Measurements from ENCODE around the gene RXFP1.

The RXFP1 gene

DNA sequence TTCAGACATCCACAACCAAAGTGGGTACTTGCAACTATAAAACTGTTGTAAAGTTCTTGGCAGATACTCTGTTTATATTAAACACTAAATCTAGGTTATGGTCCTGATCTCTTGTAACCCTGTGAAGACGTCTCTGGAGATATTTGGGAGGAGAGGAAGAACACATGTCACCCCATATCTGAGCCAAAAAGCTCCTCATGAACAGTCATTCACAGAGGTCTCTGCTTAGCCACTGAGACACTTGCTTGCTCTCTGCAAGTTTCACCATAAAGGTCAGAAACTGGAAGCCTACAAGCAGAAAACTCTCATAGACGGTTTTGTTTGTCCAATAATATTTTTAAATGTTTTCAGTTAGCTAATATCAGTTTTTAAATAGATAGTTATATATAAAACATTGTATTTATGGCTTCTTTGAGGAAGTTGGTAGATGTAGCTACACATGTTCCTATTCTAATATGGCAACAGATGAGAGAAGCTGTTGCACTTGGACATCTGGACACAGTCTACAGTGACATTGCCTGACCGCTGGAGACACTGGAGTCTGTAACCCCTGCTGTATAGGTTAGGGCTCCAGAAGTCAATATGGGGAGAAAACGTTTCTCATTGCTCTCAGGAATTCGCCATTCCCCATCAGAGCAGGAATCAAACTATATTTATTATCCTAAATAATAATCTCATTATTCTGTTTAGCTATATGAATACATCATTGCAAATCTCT is 76.4 kb downstream of the RXFP1 start:
- H3K36me3 ChIP-seq (ENCODE audit: control insufficient read depth, insufficient read depth, low read length), result no peaks in the 10 kb centered on the region
- no peaks in the 10 kb centered on the region for H3K27me3 ChIP-seq (ENCODE audit: control insufficient read depth, insufficient read depth, low read length)
- H3K4me1 ChIP-seq (ENCODE audit: control insufficient read depth, insufficient read depth, low read length), result no peaks in the 10 kb centered on the region
- no peak overlapping the region for H3K9ac ChIP-seq (ENCODE audit: low read length)
- H3K4me3 ChIP-seq (ENCODE audit: low read length), result no peak overlapping the region
- H3K9me3 ChIP-seq (ENCODE audit: control insufficient read depth, low read length), result no peaks in the 10 kb centered on the region

DNA sequence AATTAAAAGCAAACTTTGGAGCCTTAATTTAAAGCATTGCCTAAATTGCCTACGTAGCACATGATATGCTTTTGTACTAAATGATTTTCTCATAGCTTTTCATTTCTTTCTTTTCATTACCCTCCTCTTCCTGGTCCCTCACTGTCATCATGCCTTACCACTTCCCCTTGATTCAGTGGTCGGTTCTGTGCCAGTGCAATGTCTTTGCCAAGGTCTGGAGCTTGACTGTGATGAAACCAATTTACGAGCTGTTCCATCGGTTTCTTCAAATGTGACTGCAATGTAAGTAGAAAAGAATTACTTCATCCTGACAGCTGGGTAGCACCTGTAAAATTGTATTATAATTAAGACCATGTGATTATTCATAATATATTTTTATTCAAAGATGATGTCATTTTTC is 77.5 kb downstream of the RXFP1 start:
- no peak overlapping the region for H3K4me3 ChIP-seq (ENCODE audit: low read length)
- no peaks in the 10 kb centered on the region for H3K36me3 ChIP-seq (ENCODE audit: control insufficient read depth, insufficient read depth, low read length)
- no peaks in the 10 kb centered on the region for H3K27me3 ChIP-seq (ENCODE audit: control insufficient read depth, insufficient read depth, low read length)
- H3K9me3 ChIP-seq (ENCODE audit: control insufficient read depth, low read length), result no peaks in the 10 kb centered on the region
- no peak overlapping the region for H3K9ac ChIP-seq (ENCODE audit: low read length)
- H3K4me1 ChIP-seq (ENCODE audit: control insufficient read depth, insufficient read depth, low read length), result no peaks in the 10 kb centered on the region

DNA sequence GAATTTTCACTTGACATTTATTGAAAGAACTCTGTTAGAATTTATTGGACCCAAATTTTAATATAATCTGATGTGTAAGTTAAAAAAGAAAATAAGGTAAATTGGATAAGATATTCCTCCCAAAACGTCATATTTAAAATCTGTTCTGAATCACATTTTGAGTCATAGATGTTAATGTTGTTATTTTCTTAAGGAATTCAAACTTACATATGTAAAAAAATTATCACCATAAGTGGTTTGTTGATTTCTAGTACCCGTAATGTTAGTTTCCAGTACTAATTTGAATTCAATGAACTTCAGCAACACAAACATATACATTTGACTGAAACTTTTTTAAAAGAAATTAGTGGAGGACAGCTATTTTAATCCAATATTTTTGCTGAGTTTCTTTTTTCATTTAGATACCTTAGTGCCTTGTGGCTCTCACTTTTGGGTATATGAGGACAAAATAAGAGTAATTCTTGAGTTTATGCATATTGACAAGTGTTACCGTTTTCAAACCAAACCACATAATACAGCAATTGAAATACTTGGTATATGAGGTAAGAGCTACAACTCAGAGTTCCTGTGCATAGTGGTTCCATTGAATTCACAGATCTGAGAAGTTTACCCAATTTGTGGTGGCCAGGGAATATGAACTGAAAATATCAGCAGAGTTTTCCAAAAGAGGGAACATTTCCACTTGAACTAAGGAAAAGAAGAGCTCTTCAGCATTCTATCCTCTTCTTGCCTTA is 78.2 kb downstream of the RXFP1 start:
- Histone ChIP-seq H3K9me3 (ENCODE audit: control insufficient read depth, low read length) (no peaks in the 10 kb centered on the region), H3K4me3 (ENCODE audit: low read length) (no peak overlapping the region), H3K9ac (ENCODE audit: low read length) (no peak overlapping the region), H3K36me3 (ENCODE audit: control insufficient read depth, insufficient read depth, low read length) (no peaks in the 10 kb centered on the region), H3K4me1 (ENCODE audit: control insufficient read depth, insufficient read depth, low read length) (no peaks in the 10 kb centered on the region), H3K27me3 (ENCODE audit: control insufficient read depth, insufficient read depth, low read length) (no peaks in the 10 kb centered on the region)

DNA sequence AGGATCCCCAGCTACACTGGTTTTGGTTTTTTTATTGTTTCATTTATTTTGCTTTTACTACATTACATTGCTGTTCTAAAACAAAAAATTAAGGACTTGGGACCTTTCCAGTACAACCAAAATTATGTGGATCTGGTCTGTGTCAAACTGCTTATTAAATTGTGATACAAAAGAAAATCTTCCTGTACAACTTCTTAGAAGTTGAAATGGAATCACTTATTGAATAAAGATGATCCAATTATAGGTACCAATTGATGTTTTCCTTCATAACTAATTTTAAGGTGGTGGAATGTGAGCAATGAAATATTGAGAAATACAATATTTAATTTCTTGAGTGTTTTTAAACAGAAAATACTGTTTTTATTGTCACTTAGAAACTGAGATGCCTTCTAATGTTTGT is 82.7 kb downstream of the RXFP1 start:
- H3K9ac ChIP-seq (ENCODE audit: low read length), result no peak overlapping the region
- no peaks in the 10 kb centered on the region for H3K9me3 ChIP-seq (ENCODE audit: control insufficient read depth, low read length)
- H3K36me3 ChIP-seq (ENCODE audit: control insufficient read depth, insufficient read depth, low read length), result no peaks in the 10 kb centered on the region
- no peaks in the 10 kb centered on the region for H3K4me1 ChIP-seq (ENCODE audit: control insufficient read depth, insufficient read depth, low read length)
- no peaks in the 10 kb centered on the region for H3K27me3 ChIP-seq (ENCODE audit: control insufficient read depth, insufficient read depth, low read length)
- no peak overlapping the region for H3K4me3 ChIP-seq (ENCODE audit: low read length)

DNA sequence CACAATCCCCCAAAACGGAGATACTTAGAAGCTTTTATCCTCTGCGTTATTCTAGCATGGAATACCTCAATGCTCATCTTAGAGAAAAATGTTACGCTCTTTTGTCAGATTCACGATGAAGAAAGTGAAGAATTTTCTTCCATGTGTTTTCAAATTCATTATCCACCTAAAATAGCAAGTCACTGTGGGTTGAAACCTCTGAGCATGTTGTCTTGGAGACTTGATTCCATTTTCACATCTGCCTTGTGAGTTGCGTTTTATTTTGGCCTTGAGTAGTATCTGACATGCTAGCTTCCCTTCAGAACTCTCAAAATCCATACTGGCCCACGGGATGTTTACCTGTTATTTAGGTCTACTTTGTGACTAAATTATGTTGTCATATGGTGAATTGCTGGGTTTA is 83.7 kb downstream of the RXFP1 start:
- H3K4me1 ChIP-seq (ENCODE audit: control insufficient read depth, insufficient read depth, low read length), result no peaks in the 10 kb centered on the region
- no peaks in the 10 kb centered on the region for H3K36me3 ChIP-seq (ENCODE audit: control insufficient read depth, insufficient read depth, low read length)
- H3K27me3 ChIP-seq (ENCODE audit: control insufficient read depth, insufficient read depth, low read length), result no peaks in the 10 kb centered on the region
- no peaks in the 10 kb centered on the region for H3K9me3 ChIP-seq (ENCODE audit: control insufficient read depth, low read length)
- H3K9ac ChIP-seq (ENCODE audit: low read length), result no peak overlapping the region
- no peak overlapping the region for H3K4me3 ChIP-seq (ENCODE audit: low read length)

DNA sequence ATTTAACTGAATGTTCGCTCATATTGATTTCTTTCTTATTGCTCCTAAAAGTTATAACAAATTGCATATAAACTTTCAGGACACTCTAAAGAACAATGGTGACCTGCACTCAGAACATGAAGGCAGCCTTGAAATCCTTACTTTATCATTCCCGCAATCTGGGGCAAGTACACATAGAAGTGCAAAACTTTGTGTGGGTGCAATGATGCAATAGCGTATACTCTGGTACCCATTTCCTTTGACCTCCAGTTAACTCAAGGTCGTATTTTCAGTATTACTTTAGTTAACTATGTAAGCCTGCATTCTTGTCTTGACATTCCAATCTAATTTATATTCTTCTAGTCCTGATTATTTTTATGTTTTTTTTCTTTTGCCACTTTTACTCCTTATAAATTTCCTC is 85.3 kb downstream of the RXFP1 start:
- H3K36me3 ChIP-seq (ENCODE audit: control insufficient read depth, insufficient read depth, low read length), result no peaks in the 10 kb centered on the region
- no peak overlapping the region for H3K4me3 ChIP-seq (ENCODE audit: low read length)
- no peaks in the 10 kb centered on the region for H3K9me3 ChIP-seq (ENCODE audit: control insufficient read depth, low read length)
- H3K4me1 ChIP-seq (ENCODE audit: control insufficient read depth, insufficient read depth, low read length), result no peaks in the 10 kb centered on the region
- no peak overlapping the region for H3K9ac ChIP-seq (ENCODE audit: low read length)
- H3K27me3 ChIP-seq (ENCODE audit: control insufficient read depth, insufficient read depth, low read length), result no peaks in the 10 kb centered on the region

DNA sequence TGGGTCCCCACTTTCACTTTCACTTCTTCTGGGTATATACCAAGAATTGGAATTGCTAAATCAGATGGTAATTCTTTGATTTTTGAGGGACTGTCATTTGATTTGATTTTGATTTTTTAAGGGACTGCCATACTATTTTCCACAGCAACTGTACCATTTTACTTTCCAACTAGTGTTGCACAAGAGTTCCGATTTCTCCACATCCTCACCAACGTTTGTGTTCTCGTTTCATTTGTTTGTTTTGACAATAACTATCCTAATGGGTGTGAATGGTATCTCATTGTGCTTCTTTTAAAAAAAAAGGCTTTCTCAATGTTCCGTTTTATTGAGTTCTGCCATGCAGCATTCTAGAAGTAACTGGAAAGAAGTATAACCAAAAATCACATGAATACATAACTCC is 87.4 kb downstream of the RXFP1 start:
- no peaks in the 10 kb centered on the region for H3K4me1 ChIP-seq (ENCODE audit: control insufficient read depth, insufficient read depth, low read length)
- H3K36me3 ChIP-seq (ENCODE audit: control insufficient read depth, insufficient read depth, low read length), result no peaks in the 10 kb centered on the region
- H3K9me3 ChIP-seq (ENCODE audit: control insufficient read depth, low read length), result no peaks in the 10 kb centered on the region
- no peak overlapping the region for H3K4me3 ChIP-seq (ENCODE audit: low read length)
- no peaks in the 10 kb centered on the region for H3K27me3 ChIP-seq (ENCODE audit: control insufficient read depth, insufficient read depth, low read length)
- H3K9ac ChIP-seq (ENCODE audit: low read length), result no peak overlapping the region

DNA sequence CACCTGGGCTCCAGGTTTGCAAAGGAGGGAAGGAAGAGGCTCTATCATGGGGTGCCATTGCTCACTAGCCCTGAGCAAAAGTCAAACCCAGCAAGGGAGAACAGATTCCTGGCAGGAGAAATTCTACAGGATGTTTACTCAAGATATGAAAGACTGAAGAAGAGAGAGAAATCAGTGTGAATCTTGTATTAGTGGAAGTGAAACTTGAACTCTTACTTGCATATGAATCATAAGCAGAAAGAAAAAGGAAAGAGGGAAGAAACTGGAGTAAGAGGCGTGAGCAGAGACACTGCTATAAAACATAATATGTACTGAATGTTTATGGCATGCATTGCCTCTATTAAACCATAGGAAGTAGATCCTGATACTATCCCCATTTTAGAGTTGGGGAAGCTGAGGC is 89.1 kb downstream of the RXFP1 start:
- no peak overlapping the region for H3K9ac ChIP-seq (ENCODE audit: low read length)
- H3K36me3 ChIP-seq (ENCODE audit: control insufficient read depth, insufficient read depth, low read length), result no peaks in the 10 kb centered on the region
- H3K4me3 ChIP-seq (ENCODE audit: low read length), result no peak overlapping the region
- H3K9me3 ChIP-seq (ENCODE audit: control insufficient read depth, low read length), result no peaks in the 10 kb centered on the region
- H3K27me3 ChIP-seq (ENCODE audit: control insufficient read depth, insufficient read depth, low read length), result no peaks in the 10 kb centered on the region
- no peaks in the 10 kb centered on the region for H3K4me1 ChIP-seq (ENCODE audit: control insufficient read depth, insufficient read depth, low read length)

DNA sequence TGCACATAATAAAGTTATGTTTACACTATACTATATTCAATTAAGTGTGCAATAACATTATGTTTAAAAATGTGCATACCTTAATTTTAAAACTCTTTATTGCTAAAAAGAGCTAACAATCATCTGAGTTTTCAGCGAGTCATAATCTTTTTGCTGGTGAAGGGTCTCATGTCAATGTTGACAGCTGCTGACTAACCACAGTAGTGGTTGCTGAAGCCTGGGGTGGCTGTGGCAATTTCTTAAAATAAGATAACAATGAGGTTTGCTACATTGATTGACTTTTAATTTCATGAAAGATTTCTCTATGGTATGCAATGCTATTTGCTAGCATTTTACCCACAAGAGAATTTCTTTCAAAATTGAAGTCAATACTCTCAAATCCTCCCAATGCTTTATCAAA is 91.4 kb downstream of the RXFP1 start:
- Histone ChIP-seq H3K4me1 (ENCODE audit: control insufficient read depth, insufficient read depth, low read length) (no peaks in the 10 kb centered on the region), H3K4me3 (ENCODE audit: low read length) (no peak overlapping the region), H3K36me3 (ENCODE audit: control insufficient read depth, insufficient read depth, low read length) (no peaks in the 10 kb centered on the region), H3K27me3 (ENCODE audit: control insufficient read depth, insufficient read depth, low read length) (no peaks in the 10 kb centered on the region), H3K9me3 (ENCODE audit: control insufficient read depth, low read length) (no peaks in the 10 kb centered on the region), H3K9ac (ENCODE audit: low read length) (no peak overlapping the region)

DNA sequence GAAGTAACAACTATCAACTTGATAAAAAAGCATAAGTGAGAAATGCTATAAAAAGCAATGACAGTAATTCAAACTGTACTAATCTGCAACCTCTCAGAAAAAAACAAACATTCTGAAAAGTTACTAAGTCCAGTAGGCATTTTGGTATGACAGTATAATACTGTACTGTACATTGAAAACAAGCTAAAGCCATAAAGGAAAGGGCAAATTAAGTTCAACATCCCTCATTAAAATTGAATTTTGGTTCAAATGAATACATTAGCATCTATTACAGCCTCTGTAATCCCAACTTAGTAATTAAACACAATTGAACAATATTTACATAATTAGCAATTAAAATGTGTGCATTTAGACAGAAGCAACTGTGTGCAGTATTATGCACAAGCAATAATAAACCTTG is 96.3 kb downstream of the RXFP1 start:
- Histone ChIP-seq H3K36me3 (ENCODE audit: control insufficient read depth, insufficient read depth, low read length) (no peaks in the 10 kb centered on the region), H3K4me1 (ENCODE audit: control insufficient read depth, insufficient read depth, low read length) (no peaks in the 10 kb centered on the region), H3K9ac (ENCODE audit: low read length) (no peak overlapping the region), H3K9me3 (ENCODE audit: control insufficient read depth, low read length) (no peaks in the 10 kb centered on the region), H3K27me3 (ENCODE audit: control insufficient read depth, insufficient read depth, low read length) (no peaks in the 10 kb centered on the region), H3K4me3 (ENCODE audit: low read length) (no peak overlapping the region)

DNA sequence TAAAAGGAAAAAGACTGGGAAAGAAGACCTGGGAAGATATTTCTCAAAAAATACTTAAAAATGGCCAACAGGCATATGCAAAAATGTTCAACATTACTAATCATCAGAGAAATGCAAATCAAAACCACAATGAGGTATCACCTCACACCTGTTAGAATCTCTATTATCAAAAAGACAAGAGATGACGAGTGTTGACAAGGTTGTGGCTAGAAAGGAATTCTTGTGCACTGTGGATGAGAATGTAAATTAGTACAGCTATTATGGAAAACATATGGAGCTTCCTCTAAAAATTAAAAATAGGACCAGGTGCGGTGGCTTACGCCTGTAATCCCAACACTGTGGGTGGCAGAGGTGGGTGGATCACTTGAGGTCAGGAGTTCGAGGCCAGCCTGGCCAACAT is 100.0 kb downstream of the RXFP1 start:
- H3K4me3 ChIP-seq (ENCODE audit: low read length), result no peak overlapping the region
- no peak overlapping the region for H3K9ac ChIP-seq (ENCODE audit: low read length)
- no peaks in the 10 kb centered on the region for H3K9me3 ChIP-seq (ENCODE audit: control insufficient read depth, low read length)
- no peaks in the 10 kb centered on the region for H3K36me3 ChIP-seq (ENCODE audit: control insufficient read depth, insufficient read depth, low read length)
- no peaks in the 10 kb centered on the region for H3K27me3 ChIP-seq (ENCODE audit: control insufficient read depth, insufficient read depth, low read length)
- no peaks in the 10 kb centered on the region for H3K4me1 ChIP-seq (ENCODE audit: control insufficient read depth, insufficient read depth, low read length)

DNA sequence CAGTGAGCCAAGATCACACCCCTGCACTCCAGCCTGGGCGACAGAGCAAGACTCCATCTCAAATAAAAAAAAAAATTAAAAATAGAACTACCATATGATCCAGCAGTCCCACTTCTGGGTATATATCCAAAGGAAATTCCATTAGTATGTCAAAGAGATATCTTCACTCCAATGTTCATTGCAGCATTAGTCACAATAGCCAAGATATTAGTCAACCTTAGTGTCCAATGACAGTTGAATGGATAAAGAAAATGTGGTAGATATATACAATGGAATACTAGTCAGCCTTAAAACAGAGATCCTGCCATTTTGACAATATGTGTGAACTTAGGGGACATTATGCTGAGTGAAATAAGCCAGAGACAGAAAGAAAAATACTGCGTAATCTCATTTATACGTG is 100.6 kb downstream of the RXFP1 start:
- no peak overlapping the region for H3K4me3 ChIP-seq (ENCODE audit: low read length)
- no peaks in the 10 kb centered on the region for H3K9me3 ChIP-seq (ENCODE audit: control insufficient read depth, low read length)
- no peaks in the 10 kb centered on the region for H3K4me1 ChIP-seq (ENCODE audit: control insufficient read depth, insufficient read depth, low read length)
- no peaks in the 10 kb centered on the region for H3K36me3 ChIP-seq (ENCODE audit: control insufficient read depth, insufficient read depth, low read length)
- no peaks in the 10 kb centered on the region for H3K27me3 ChIP-seq (ENCODE audit: control insufficient read depth, insufficient read depth, low read length)
- no peak overlapping the region for H3K9ac ChIP-seq (ENCODE audit: low read length)

All from mucosa of stomach (tissue), 1 donor.